OCI-LY3 (cell line): Measurements from ENCODE around the gene PLA1A.
A peak's percentile ranks its signal among the peaks of the same experiment; 100 is the strongest.

Source experiments
- H2AFZ ChIP-seq: fragments of 200-600, 300-600 bp; shearing (Covaris generic); 2 replicates; pipeline ENCODE4 v1.6.0; 2014; ENCODE audit warnings: antibody characterized with exemption, low read depth, low read length
- H3K27ac ChIP-seq: fragments of 200-600, 300-600 bp; sonication (generic); 2 replicates; pipeline ENCODE4 v1.5.1; 2014; ENCODE audit warnings: mild to moderate bottlenecking, low read length, moderate library complexity, mixed read lengths
- H3K27me3 ChIP-seq: fragments of 200-600, 300-600 bp; sonication (generic); 2 replicates; pipeline ENCODE4 v1.6.1; 2014; ENCODE audit warnings: low read depth, low read length, mixed read lengths
- H3K36me3 ChIP-seq: fragments of 200-600, 300-600 bp; sonication (generic); replicated peaks from 2 replicates; pipeline ENCODE3; 2014; ENCODE audit warnings: low read depth, low read length, mixed read lengths
- H3K4me1 ChIP-seq: fragments of 300-600, 200-600 bp; sonication (generic); 2 replicates; pipeline ENCODE4 v1.6.1; 2014; ENCODE audit warnings: low read length, mixed read lengths
- H3K4me2 ChIP-seq: fragments of 200-600, 300-600 bp; sonication (generic); 2 replicates; pipeline ENCODE4 v1.6.1; 2014; ENCODE audit warnings: low read length, mixed read lengths
- H3K4me3 ChIP-seq: fragments of 300-600, 200-600 bp; sonication (generic); 2 replicates; pipeline ENCODE4 v1.5.1; 2014; ENCODE audit warnings: antibody characterized with exemption, mild to moderate bottlenecking, low read length, moderate library complexity
- H3K79me2 ChIP-seq: fragments of 300-600, 200-600 bp; shearing (Covaris generic); 2 replicates; pipeline ENCODE4 v1.6.1; 2014; ENCODE audit warnings: mild to moderate bottlenecking, low read length, mixed read lengths
- H3K9ac ChIP-seq: fragments of 300-600, 200-600 bp; shearing (Covaris generic); 2 replicates; pipeline ENCODE4 v1.6.0; 2014; ENCODE audit warnings: mild to moderate bottlenecking, low read length, moderate library complexity
- H3K9me3 ChIP-seq: fragments of 200-600, 300-600 bp; shearing (Covaris generic); 2 replicates; pipeline ENCODE4 v1.6.1; 2014; ENCODE audit warnings: low read length, mixed read lengths; ENCODE audit not compliant: insufficient read depth
- H4K20me1 ChIP-seq: fragments of 200-600, 300-600 bp; sonication (generic); 2 replicates; pipeline ENCODE4 v1.6.1; 2016; ENCODE audit warnings: low read length, mixed read lengths; ENCODE audit not compliant: insufficient read depth
- CTCF ChIP-seq: fragments of 200-600, 300-600 bp; sonication (generic); IDR thresholded peaks from 2 replicates; pipeline ENCODE4 v1.5.1; 2014; ENCODE audit warnings: antibody characterized with exemption, low read length, low read depth
- EZH2phosphoT487 ChIP-seq: fragments of 200-600 bp; shearing (Covaris generic); IDR thresholded peaks from 2 replicates; pipeline ENCODE4 v1.6.1; 2018; ENCODE audit warnings: antibody characterized with exemption, mixed run types, low read depth

The PLA1A gene

DNA sequence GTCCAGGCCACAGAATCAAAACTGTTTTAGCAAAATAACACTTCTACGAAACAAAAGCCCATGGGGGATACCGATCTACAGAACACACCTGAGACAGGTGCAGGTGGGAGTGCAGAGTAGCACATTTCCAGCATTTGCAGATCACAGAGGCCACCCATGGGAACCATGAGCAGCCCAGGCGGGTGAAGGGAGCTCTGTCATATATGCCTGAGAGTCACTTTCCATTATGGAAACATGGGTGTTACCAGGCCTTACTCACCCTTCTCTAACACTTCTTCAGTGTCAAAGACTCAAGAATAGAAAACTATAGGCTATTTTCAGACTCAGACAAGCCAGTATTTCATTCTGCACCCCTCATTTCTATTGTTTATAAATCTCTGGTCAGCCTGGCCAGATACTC is 3.5 kb downstream of the PLA1A start:
- Histone ChIP-seq H3K9ac (peak overlapping the region; percentile 77; the same call in 1 of the 2 replicates), H3K79me2 (peaks cover 15% of the 10 kb centered on the region), H3K4me3 (peak overlapping the region; percentile 13; the same call in 1 of the 2 replicates), H3K27ac (peak overlapping the region; percentile 96), H3K4me2 (peak overlapping the region; percentile 78), H3K27me3 (no peaks in the 10 kb centered on the region), H3K4me1 (peaks cover 75% of the 10 kb centered on the region), H3K36me3 (no peaks in the 10 kb centered on the region), H4K20me1 (no peaks in the 10 kb centered on the region), H3K9me3 (no peaks in the 10 kb centered on the region), H2AFZ (no peak overlapping the region)
- TF ChIP-seq EZH2phosphoT487 (no peak), CTCF (no peak)

DNA sequence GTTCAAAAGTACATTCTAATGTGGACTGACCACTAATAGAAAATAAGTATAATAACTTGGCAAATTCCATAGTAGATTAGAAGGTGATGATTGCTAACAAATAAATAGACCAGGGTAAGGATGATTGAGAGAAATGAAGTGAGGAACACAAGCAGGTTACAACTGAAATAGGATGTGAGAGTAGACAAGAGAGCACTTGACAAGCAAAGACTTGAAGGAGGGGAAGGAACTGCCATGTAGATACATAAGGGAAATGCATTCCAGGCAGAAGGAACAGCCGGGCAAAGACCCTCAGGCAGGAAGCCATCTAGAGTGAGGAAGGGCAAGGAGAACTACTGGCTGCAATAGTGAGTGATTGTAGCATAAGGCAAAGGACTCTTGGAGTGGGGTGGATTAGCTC is 5.0 kb downstream of the PLA1A start:
- H3K9me3 ChIP-seq, result no peaks in the 10 kb centered on the region
- H2AFZ ChIP-seq, result no peak overlapping the region
- peaks cover 15% of the 10 kb centered on the region for H3K79me2 ChIP-seq
- no peaks in the 10 kb centered on the region for H3K36me3 ChIP-seq
- peaks cover 60% of the 10 kb centered on the region for H3K4me1 ChIP-seq
- H4K20me1 ChIP-seq, result no peaks in the 10 kb centered on the region
- peak overlapping the region; percentile 3; the same call in 1 of the 2 replicates for H3K9ac ChIP-seq
- peak overlapping the region; percentile 33 for H3K27ac ChIP-seq
- no peak overlapping the region for H3K4me3 ChIP-seq
- peak overlapping the region; percentile 43 for H3K4me2 ChIP-seq
- TF ChIP-seq CTCF (no peak), EZH2phosphoT487 (no peak)
- no peaks in the 10 kb centered on the region for H3K27me3 ChIP-seq

DNA sequence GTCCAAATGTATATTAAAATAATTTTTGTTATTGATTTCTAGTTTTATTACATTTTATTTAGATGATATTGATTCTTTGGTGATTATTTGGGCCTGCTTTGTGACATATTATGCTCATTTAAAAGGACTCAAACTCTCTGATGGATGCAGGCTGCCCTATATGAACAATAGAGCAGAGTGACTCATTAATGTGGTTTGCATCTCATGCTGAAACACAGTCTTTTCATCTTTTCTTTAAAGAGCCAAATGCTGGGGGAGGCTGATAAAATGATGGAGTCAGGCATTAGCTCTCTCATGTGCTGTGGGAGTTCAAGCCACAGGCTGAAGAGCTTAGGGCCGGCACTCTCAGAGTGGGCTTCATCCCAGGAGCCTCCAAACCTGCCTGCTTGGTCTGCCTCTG is 7.2 kb downstream of the PLA1A start:
- Histone ChIP-seq H3K4me3 (no peak overlapping the region), H3K9me3 (no peaks in the 10 kb centered on the region), H3K4me2 (no peak overlapping the region), H3K79me2 (peaks cover 8% of the 10 kb centered on the region), H2AFZ (no peak overlapping the region), H3K4me1 (peaks cover 38% of the 10 kb centered on the region), H3K9ac (no peak overlapping the region), H3K27me3 (no peaks in the 10 kb centered on the region), H3K36me3 (no peaks in the 10 kb centered on the region), H3K27ac (no peak overlapping the region), H4K20me1 (no peaks in the 10 kb centered on the region)
- TF ChIP-seq EZH2phosphoT487, result no peak
- TF ChIP-seq CTCF, result no peak

- Histone ChIP-seq H3K79me2 (no peaks in the 10 kb centered on the region), H3K4me3 (no peak overlapping the region), H2AFZ (no peak overlapping the region), H3K9ac (no peak overlapping the region), H3K36me3 (no peaks in the 10 kb centered on the region), H3K27ac (no peak overlapping the region), H3K4me1 (peaks cover 10% of the 10 kb centered on the region), H4K20me1 (no peaks in the 10 kb centered on the region), H3K4me2 (no peak overlapping the region), H3K9me3 (no peaks in the 10 kb centered on the region), H3K27me3 (no peaks in the 10 kb centered on the region)
- TF ChIP-seq CTCF, result no peak
- TF ChIP-seq EZH2phosphoT487, result no peak
Measured at GRCh38 chr3:119608405-119609000, 10.8 kb downstream of the PLA1A start.
